ENCODE measurements around the gene TMPRSS12.

GRCh38 chr12:50914872-50915484, 72.3 kb downstream of the TMPRSS12 start:
- TF ChIP-seq CTCF (IDR thresholded peaks at IDR 0.05): no peak
- no peak for TF ChIP-seq REST (IDR thresholded peaks at IDR 0.05; ENCODE audit: insufficient read depth in 1 of 2, low read depth in 2 of 2, low read length in 1 of 2)
- no peak for TF ChIP-seq POLR2AphosphoS5 (IDR thresholded peaks at IDR 0.05; ENCODE audit: low read depth, low read length)
- no peak for TF ChIP-seq SIN3A (IDR thresholded peaks at IDR 0.05; ENCODE audit: borderline replicate concordance, insufficient read depth, low read depth, low read length)
